ENCODE data around the gene ERMARD. TPM values are rescaled to one million over a fixed set of nuclear protein-coding genes. Genes with fewer than 3 reads are reported as not detected.

The ERMARD gene
- 24.8 TPM for total RNA-seq (ENCODE audit: unreplicated experiment)
- long read RNA-seq, partial matches to known transcripts: 1 of 9 reads
- long read RNA-seq, other reads (novel, unspliced or antisense): 4 of 9 reads

DNA sequence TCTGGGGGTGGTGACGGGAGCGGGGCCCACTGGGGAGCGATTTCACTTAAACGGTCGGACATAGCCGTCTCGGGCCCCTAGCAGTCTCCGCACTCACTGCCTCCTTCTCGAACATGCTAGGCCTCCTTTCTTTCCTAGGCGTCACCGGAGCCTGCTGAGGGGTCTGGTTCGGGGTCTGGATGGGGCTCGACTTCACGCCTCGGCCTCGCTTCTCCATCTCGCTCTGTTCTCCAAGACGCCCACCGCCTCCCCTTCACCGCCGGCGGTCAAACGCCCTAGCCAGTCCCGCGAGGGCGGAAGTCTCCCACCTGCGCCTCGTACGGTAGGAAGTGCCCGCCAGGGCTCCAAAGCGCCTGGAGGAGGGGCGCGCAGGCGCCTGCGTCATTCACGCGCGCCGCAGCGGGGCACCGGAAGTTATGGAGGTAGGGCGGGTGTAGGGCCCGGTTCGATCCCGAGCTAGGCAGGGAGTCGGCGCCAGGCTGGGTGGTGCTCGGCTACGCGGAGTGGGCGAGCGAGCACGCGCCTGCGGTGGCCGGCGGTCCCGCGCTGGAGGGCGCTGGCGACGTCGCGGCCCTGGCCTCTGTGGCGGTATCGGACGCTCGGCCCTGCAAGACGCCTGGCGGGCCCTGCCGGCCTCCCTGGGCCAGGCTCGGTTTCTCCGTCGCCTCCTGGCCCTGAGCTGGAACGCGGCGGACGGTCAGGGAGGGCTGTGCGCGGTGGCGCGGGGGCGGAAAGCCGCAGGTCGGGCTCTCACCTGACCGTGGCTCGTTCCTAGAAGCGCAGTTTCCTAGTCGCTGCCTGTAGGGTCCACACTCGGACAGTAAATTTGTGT lies at the start of gene ERMARD, which contains the start of gene DYNLT2:
Gene ERMARD (plus strand): TSS at position 381 of the 832 bp plus-strand sequence. CDS start 36 bp downstream, at position 417.
Gene DYNLT2 (minus strand): TSS at position 331 of the 832 bp plus-strand sequence. CDS start 114 bp downstream, at position 217.
- peak; percentile 95 for DNase-seq (ENCODE audit: low spot score)
- Mint-ChIP-seq H3K27me3 (ENCODE audit: unreplicated experiment) (peaks cover 4% of the 10 kb centered on the region), H3K36me3 (ENCODE audit: low read depth, unreplicated experiment) (peaks cover under 1% of the 10 kb centered on the region), H3K9me3 (ENCODE audit: unreplicated experiment) (no peaks in the 10 kb centered on the region), H3K4me1 (ENCODE audit: unreplicated experiment) (peaks cover 17% of the 10 kb centered on the region), H3K27ac (ENCODE audit: unreplicated experiment) (peak within 1 kb of the TSS; percentile 99), H3K4me3 (ENCODE audit: unreplicated experiment) (peak within 1 kb of the TSS; percentile 98)
- TF ChIP-seq, protein P1, sequence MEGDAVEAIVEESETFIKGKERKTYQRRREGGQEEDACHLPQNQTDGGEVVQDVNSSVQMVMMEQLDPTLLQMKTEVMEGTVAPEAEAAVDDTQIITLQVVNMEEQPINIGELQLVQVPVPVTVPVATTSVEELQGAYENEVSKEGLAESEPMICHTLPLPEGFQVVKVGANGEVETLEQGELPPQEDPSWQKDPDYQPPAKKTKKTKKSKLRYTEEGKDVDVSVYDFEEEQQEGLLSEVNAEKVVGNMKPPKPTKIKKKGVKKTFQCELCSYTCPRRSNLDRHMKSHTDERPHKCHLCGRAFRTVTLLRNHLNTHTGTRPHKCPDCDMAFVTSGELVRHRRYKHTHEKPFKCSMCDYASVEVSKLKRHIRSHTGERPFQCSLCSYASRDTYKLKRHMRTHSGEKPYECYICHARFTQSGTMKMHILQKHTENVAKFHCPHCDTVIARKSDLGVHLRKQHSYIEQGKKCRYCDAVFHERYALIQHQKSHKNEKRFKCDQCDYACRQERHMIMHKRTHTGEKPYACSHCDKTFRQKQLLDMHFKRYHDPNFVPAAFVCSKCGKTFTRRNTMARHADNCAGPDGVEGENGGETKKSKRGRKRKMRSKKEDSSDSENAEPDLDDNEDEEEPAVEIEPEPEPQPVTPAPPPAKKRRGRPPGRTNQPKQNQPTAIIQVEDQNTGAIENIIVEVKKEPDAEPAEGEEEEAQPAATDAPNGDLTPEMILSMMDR (IDR thresholded peaks at IDR 0.05; ENCODE audit: unreplicated experiment): no peak

DNA sequence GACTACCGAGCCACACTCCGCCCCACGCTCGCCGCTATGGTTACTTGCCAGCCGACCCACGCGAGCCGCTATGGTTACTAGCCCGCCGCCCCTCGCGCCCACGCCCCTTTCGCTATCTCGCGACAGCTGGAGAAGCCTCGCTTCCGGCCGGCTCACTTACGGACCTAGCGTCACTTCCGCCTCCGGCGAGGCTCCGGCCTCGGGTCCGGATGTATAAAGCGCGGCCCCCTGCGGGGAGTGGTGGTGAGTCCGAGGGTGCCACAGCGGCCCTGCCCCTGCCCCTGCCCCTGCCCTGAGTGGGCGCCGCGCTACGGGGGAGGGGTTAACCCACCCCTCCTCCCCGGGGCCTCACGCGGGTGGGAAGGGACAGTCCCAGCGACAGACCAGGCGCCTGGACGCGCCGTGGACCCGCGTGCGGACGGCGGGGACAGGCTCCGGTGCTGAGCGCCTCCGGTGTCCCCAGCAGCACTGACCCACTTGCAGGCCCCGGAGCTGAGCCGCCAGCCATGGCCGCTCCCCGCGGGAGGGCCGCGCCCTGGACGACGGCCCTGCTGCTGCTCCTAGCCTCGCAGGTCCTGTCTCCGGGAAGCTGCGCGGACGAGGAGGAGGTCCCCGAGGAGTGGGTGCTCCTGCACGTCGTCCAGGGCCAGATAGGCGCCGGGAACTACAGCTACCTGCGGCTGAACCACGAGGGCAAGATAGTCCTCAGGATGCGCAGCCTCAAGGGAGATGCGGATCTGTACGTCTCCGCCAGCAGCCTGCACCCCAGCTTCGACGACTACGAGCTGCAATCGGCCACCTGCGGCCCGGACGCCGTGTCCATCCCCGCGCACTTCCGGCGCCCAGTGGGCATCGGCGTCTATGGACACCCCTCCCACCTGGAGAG lies 49.2 kb upstream of the ERMARD start, which contains the start of the genes C6orf120 and WDR27:
Gene C6orf120 (plus strand): TSS at position 173 of the 886 bp plus-strand sequence. CDS start 334 bp downstream, at position 507.
Gene WDR27 (minus strand): TSS at position 76 of the 886 bp plus-strand sequence. CDS start 13,024 bp downstream, outside the sequence.
- DNase-seq (ENCODE audit: low spot score): peak; percentile 96
- TF ChIP-seq, protein P1 (IDR thresholded peaks at IDR 0.05; ENCODE audit: unreplicated experiment): no peak
- Mint-ChIP-seq H3K9me3 (ENCODE audit: unreplicated experiment) (no peaks in the 10 kb centered on the region), H3K4me3 (ENCODE audit: unreplicated experiment) (peak within 1 kb of the TSS; percentile 96), H3K27me3 (ENCODE audit: unreplicated experiment) (peaks cover 12% of the 10 kb centered on the region), H3K4me1 (ENCODE audit: unreplicated experiment) (peaks cover 36% of the 10 kb centered on the region), H3K36me3 (ENCODE audit: low read depth, unreplicated experiment) (peaks cover 17% of the 10 kb centered on the region), H3K27ac (ENCODE audit: unreplicated experiment) (peak within 1 kb of the TSS; percentile 92)

DNA sequence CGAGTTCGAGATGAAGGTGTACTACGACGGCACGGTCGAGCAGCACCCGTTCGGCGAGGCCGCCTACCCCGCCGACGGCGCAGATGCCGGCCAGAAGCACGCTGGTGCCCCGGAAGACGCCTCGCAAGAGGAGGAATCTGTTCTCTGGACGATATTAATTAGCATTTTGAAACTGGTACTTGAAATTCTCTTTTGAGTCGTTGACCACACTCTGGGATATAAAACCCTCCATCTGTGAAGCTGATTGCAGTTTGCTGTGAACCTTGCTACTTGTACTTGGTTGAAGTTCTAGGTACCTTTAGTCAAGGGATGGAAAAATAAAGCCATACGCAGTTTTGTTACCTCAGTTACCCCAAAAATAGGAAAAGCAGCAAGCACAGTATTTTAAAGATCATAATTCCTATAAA lies 48.6 kb upstream of the ERMARD start:
- Mint-ChIP-seq H3K9me3 (ENCODE audit: unreplicated experiment) (no peaks in the 10 kb centered on the region), H3K4me3 (ENCODE audit: unreplicated experiment) (peak overlapping the region; percentile 96), H3K27ac (ENCODE audit: unreplicated experiment) (peak overlapping the region; percentile 92), H3K27me3 (ENCODE audit: unreplicated experiment) (peaks cover 8% of the 10 kb centered on the region), H3K36me3 (ENCODE audit: low read depth, unreplicated experiment) (peaks cover 12% of the 10 kb centered on the region), H3K4me1 (ENCODE audit: unreplicated experiment) (peaks cover 33% of the 10 kb centered on the region)
- DNase-seq (ENCODE audit: low spot score): no peak
- TF ChIP-seq, protein P1 (IDR thresholded peaks at IDR 0.05; ENCODE audit: unreplicated experiment): no peak

DNA sequence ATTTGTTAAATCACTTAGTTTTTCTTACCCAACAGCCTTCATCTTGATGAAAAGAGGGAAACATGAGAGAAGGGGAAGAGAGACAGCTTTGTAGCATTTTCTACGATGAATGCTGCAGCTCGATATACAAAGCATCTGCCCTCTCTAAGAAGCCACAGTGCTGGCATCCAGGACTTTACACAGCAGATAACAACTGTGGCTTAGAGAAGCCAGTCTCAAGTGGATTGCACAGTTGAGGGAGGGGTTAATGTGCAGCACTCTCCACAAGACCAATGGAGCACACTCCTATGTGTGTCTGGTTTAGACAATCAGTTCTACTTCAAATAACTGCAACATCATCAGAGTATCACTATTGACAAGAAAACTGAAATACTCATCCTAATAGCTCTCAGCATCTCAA lies 43.6 kb upstream of the ERMARD start:
- H3K27me3 Mint-ChIP-seq (ENCODE audit: unreplicated experiment): no peaks in the 10 kb centered on the region
- peaks cover 12% of the 10 kb centered on the region for H3K4me1 Mint-ChIP-seq (ENCODE audit: unreplicated experiment)
- TF ChIP-seq, protein P1 (IDR thresholded peaks at IDR 0.05; ENCODE audit: unreplicated experiment): no peak
- no peaks in the 10 kb centered on the region for H3K9me3 Mint-ChIP-seq (ENCODE audit: unreplicated experiment)
- H3K4me3 Mint-ChIP-seq (ENCODE audit: unreplicated experiment): no peak overlapping the region
- no peaks in the 10 kb centered on the region for H3K36me3 Mint-ChIP-seq (ENCODE audit: low read depth, unreplicated experiment)
- H3K27ac Mint-ChIP-seq (ENCODE audit: unreplicated experiment): no peak overlapping the region
- no peak for DNase-seq (ENCODE audit: low spot score)

All from endothelial cell (in vitro differentiated cells).